ENCODE results near the gene UBXN7.
"Not testable (repeated sequence)": the region's sequence is repeated elsewhere in the genome, so short reads cannot be mapped to it uniquely, and the experiment has no call there.

Gene UBXN7

DNA sequence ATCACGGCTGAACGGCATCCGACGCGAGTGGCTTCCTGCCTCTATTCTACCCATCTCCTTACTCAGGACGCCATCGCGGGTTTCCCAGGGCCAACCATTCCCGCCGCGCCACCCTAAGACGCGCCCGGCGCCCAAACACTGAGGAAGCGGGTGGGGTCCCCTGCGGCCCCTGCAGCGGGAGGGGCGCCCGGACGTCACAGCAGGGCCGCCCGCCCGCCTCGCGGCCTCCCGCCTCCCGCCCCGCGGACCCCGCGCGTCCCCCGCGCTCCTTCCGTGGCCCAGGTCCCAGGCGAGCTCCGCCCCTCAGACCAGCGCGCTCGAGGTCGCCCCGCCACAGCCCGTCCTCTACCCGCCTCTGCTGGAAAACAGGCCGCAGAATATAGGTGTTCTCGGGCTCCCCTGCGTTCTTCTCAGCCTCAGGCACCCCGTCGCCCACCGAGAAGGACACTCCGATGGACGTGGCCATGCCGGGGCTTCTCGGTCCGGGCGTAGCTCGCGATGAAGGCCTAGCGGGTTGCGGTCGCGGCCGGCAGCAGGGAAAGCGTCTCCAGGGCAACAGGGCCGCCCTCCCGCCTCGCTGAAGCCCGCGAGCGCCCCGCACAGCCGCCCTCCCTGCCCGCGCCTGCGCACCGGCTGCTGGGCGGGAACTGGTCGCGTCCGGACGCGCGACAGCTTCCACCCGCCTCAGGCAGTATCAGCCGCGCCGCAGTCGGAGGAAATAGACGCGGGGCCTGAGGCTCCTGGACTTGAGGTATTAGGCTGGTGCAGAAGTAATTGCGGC is 114.3 kb downstream of the UBXN7 start, which contains the start of gene DYNLT2B:
Gene DYNLT2B (minus strand): TSS at position 554 of the 781 bp plus-strand sequence. CDS start 88 bp downstream, at position 466.
- H3K27ac ChIP-seq = peak within 1 kb of the TSS; percentile 88
- TF ChIP-seq, protein P1, sequence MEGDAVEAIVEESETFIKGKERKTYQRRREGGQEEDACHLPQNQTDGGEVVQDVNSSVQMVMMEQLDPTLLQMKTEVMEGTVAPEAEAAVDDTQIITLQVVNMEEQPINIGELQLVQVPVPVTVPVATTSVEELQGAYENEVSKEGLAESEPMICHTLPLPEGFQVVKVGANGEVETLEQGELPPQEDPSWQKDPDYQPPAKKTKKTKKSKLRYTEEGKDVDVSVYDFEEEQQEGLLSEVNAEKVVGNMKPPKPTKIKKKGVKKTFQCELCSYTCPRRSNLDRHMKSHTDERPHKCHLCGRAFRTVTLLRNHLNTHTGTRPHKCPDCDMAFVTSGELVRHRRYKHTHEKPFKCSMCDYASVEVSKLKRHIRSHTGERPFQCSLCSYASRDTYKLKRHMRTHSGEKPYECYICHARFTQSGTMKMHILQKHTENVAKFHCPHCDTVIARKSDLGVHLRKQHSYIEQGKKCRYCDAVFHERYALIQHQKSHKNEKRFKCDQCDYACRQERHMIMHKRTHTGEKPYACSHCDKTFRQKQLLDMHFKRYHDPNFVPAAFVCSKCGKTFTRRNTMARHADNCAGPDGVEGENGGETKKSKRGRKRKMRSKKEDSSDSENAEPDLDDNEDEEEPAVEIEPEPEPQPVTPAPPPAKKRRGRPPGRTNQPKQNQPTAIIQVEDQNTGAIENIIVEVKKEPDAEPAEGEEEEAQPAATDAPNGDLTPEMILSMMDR (conservative IDR thresholded peaks at IDR 0.05) = no peak

DNA sequence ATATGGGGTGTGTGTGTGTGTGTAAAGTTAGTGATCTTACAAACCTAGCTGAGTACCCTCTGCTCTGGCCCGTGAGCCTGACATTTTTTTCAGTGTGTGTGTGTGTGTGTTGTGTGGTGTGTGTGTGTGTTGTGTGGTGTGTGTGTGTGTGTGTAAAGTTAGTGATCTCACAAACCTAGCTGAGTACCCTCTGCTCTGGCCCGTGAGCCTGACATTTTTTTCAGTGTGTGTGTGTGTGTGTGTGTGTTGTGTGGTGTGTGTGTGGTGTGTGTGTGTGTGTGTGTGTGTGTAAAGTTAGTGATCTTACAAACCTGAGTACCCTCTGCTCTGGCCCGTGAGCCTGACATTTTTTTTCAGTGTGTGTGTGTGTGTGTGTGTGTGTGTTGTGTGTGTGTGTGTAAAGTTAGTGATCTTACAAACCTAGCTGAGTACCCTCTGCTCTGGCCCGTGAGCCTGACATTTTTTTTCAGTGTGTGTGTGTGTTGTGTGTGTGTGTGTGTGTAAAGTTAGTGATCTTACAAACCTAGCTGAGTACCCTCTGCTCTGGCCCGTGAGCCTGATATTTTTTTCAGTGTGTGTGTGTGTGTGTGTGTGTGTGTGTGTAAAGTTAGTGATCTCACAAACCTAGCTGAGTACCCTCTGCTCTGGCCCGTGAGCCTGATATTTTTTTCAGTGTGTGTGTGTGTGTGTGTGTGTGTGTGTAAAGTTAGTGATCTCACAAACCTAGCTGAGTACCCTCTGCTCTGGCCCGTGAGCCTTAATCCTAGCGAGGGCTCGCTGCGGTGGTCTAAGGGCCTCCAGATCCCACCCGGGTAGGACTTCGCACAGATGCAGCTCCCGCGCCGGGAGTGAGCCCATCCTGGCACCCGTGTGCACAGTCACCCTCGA is 115.2 kb downstream of the UBXN7 start:
- peak overlapping the region; percentile 88 for H3K27ac ChIP-seq

DNA sequence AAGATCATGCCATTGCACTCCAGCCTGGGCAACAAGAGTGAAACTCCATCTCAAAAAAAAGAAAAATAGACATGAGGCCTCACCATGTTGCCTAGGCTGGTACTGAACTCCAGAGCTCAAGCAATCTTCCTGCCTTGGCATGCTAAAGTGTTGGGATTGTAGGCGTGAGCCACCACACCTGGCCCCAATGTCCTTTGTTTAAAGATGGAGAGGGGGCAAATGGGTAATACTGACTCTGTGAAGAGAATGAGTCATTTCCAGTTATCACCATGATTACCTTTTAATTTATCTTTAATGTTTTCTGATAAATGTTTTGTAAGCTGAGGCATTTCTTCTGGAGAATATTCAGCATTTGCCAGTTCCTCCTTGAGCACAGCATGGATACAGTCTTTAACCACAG is 116.4 kb downstream of the UBXN7 start:
- no peak overlapping the region for H3K27ac ChIP-seq
- TF ChIP-seq, protein P1 (conservative IDR thresholded peaks at IDR 0.05) = no peak

DNA sequence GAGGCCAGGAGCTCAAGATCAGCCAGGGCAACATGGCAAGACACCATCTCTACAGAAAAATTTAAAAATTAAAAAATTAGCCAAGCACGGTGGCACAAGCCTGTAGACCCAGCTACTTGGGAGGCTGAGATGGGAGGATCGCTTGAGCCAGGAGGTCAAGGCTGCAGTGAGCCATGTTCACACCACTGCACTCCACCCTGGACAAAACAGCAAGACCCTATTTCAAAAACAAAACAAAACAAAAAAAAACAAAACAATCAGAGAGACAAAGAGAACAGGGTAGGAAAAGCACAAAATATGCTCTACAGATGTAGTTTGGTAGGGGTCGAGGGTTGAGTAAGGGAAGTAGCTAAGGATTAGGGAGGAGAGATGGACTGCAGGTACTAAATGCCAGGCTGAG is 117.6 kb downstream of the UBXN7 start:
- TF ChIP-seq, protein P1 (conservative IDR thresholded peaks at IDR 0.05) = no peak
- no peak overlapping the region for H3K27ac ChIP-seq

DNA sequence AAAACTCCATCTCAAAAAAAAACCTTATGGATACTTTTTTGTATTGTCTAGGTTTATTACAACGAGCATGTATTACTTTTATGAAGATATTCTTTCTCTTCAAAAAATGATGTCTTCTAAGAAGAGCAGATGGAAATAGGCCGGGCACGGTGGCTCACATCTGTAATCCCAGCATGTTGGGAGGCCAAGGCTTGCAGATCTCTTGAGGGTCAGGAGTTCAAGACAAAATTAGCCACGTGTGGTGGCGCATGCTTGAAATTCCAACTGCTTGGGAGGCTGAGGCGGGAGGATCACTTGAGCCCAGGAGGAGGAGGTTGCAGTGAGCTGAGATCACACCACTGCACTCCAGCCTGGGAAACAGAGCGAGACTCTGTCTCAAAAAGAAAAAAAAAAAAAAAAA is 118.1 kb downstream of the UBXN7 start:
- not testable (repeated sequence) for H3K27ac ChIP-seq

DNA sequence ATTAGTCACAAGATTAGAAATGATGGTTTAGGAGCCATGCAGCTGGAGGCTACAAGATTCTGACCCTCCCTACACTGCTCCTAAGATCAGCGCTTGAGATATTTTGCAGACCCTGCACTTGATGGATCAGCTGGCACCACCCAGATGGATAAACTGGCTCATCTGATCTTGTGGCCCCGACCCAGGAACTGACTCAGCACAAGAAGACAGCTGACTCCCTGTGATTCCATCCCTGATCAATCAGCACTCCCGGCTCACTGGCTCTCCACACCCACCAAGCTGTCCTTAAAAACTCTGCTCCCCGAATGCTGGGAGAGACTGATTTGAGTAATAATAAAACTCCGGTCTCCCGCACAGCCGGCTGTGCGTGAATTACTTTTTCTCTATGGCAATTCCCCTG is 129.3 kb downstream of the UBXN7 start:
- not testable (repeated sequence) for H3K27ac ChIP-seq

DNA sequence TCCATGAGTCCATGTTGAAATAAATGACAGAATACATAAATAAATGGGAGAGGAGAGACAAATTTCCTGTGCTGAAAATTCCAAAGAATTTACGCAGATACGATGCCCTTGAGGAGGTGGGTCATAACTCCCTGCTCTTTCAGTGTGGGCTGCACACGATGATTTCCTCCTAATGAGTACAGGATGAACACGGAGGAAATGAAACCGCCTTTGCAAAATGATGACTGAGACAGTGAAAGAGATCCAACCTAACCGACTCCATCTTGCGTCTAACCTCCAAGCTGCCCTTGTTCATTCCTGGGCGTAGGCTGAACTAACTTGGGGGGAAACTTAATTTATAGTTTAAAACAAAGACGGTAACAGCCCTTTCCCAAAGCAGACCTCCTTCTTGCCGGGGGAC is 129.7 kb downstream of the UBXN7 start:
- H3K27ac ChIP-seq = not testable (repeated sequence)

DNA sequence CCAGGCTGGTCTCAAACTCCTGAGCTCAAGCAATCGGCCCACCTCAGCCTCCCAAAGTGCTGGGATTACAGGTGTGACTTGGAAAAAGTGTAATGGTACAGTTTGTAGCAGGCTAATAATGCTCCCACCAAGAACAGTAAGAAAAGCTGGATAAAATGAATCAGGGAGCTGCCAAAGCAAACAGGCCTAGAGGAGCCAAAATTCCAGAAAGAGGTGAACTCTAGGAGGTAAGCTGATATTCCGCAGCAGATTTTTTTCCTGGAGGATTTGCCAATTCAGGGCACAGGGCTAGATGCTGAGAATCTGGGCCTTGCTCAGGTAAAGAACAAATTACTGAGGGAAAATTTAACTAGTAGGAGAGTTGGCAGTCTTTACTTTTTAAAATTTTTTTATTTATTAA is 133.7 kb downstream of the UBXN7 start:
- TF ChIP-seq, protein P1 (conservative IDR thresholded peaks at IDR 0.05) = no peak

More for the DNA sequence above, 133.7 kb downstream of the UBXN7 start:
- H3K27ac ChIP-seq = no peak overlapping the region

Data from VCaP (cell line).